Stimulated activated CD4-positive, alpha-beta T cell treated with anti-CD3 and anti-CD28 coated beads, TNF-alpha, amount 100 ng/mL, for 1 hour (primary cell): ENCODE measurements around the gene LYPD6B.

Source experiments
- DNase-seq, 3 donors: peaks; one replicate each; pipeline ENCODE4 v3.0.0-alpha.2; 2020; ENCODE audit warnings: low read depth in 3 of 3, low spot score in 1 of 3

LYPD6B gene

GRCh38 chr2:149261692-149262091 is 223.2 kb downstream of the LYPD6B start:
- DNase-seq, result no peak
